ENCODE measurements around the gene FBN1.

The FBN1 gene

DNA sequence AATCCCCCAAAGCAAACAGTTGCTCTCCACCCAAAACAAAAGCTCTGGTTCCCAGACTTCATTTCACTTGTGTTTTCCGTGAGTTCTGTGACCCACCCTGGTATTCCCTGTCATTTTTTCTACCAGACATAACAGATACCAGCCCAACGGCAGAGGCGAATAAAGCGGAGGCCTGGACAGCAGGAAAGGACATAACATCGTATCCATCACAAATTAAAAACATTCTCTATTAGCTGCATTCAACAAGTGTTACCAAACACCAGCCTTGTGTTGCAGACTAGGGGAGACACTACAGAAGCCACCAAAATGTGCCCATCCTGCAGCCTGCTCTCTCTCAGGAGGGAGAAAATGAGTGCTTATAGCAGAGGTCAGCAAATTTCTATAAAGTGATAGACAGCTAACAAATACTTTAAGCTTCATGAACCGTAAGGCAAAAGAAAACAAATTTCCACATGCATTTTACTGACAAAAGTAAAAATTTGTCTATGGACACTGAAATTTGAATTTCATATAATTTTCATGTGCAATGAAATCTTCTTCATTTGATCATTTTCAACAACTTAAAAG is 7.1 kb upstream of the FBN1 start:
- DNase-seq (ENCODE audit: low read depth in 3 of 3), result no peak

DNA sequence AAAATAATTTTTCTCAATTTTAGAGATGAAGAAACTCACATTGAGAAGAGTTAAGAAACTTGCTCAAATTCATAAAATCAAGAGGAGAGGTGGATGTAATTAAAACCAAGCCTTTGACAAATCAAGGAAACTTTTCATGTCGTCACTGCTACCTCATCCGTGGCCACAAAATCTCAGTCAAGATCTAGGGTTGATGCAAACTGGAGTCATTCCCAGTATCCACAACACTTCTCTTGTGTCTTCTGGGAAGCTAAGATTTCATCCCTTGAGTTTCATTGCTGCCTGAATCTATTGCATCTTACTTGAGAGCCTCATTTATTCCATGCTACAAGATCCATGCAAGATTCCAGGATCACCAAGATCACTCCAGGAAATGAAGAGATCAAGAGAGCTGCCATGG is 5.4 kb upstream of the FBN1 start:
- no peak for DNase-seq (ENCODE audit: low read depth in 3 of 3)

- DNase-seq (ENCODE audit: low read depth in 3 of 3), result no peak
Measured at GRCh38 chr15:48647962-48648361, 2.5 kb upstream of the FBN1 start.

GRCh38 chr15:48646331-48646730 is 822 bp upstream of the FBN1 start:
- no peak for DNase-seq (ENCODE audit: low read depth in 3 of 3)

DNA sequence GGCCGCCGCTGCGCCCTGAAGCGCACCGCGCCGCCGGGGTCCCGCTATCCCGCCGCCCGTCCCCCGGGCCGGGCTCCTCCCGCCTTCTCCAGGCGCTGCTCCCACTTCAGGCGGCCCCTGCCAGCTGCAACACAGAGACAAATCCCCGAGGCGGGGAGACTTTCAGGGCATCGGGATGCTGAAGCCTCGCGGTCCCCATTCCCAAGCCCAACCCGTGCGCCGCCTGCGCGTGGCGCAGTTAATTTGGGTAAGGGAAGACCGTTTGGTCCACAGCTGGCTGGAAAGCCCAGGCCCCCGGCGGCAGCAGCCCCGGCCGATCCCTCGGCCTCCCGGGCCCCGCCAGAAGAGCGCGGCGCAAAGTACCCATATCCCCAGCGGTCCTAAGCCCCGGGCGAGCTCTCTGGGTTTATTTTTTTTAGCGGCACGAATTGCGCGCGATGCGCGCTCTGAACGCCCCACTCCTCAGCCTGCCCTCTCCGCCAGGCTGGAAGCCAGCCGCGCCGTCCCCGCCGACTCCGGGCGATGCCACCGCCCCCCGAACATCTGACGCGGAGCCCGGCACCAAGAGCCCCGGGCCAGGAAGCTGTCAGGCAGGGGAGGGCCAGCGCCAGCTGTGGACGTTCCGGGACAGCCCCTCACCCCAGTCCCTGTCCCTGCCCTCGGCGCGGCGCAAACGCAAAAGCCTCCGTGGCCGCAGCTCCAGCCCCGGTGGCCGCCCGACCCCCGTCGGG is 517 bp downstream of the FBN1 start:
- DNase-seq (ENCODE audit: low read depth in 3 of 3), result peak in 1 of 3 experiments; percentile 1

DNA sequence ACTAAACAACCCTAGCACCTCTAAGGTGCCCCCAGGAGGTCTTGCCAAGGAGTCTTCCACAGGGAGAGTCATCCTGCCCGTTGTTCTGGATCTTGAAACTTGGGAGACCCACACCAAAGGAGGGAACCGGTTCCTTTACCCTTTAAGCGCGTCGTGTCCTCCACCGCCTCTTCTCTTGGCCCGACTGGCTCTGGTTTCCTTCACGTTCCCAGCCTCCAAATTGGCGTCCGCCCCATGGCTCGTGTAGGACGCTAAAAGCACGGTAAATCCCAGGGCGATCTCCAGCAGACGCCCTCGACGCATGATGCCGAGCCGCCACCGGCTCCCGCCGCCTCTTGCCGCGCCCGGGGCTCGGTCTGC is 1.1 kb downstream of the FBN1 start:
- peak in 1 of 3 experiments; percentile 2 for DNase-seq (ENCODE audit: low read depth in 3 of 3)

GRCh38 chr15:48643776-48644466 is 1.6 kb downstream of the FBN1 start:
- no peak for DNase-seq (ENCODE audit: low read depth in 3 of 3)

GRCh38 chr15:48643206-48643605 is 2.3 kb downstream of the FBN1 start:
- DNase-seq (ENCODE audit: low read depth in 3 of 3), result no peak

- DNase-seq (ENCODE audit: low read depth in 3 of 3), result no peak
Measured at GRCh38 chr15:48642795-48643194, 2.7 kb downstream of the FBN1 start.

DNA sequence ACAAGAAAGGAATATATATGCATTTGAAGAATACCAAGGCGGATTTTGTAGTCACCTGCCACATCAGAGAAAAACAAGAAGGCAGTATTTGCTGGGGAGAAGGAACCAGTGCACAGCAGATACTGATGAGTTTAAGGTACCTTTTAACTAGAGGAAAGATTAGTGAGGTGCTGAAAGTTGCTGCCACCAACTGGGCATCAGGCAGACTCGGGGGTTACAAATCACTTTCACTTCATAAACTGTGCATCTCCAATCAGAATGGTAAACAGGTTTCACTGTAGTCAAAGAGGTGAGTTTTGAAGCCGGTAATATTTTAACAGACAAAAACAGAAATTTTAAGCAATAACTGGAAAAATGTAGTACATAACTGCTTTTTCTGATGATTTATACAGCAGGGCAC is 4.1 kb downstream of the FBN1 start:
- no peak for DNase-seq (ENCODE audit: low read depth in 3 of 3)

- no peak for DNase-seq (ENCODE audit: low read depth in 3 of 3)
Measured at GRCh38 chr15:48638963-48639362, 6.5 kb downstream of the FBN1 start.

DNA sequence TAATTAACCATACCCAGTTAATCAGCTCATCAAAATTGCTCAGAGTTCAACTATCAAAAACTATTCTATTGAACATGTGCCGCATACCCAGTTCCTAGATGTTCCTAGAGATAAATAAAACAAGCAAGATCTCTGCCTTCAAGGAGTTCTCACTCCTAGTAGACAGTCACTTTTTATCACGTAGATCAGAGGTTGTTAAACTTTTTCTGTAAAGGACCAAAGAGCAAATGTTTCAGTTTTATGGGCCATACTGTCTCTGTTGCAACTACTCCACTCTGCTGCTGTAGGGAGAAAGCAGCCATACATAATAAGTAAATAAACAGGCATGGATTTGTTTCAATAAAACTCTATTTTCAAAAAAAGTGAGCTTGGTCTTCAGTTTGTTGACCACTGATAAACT is 7.9 kb downstream of the FBN1 start:
- DNase-seq (ENCODE audit: low read depth in 3 of 3), result no peak

DNA sequence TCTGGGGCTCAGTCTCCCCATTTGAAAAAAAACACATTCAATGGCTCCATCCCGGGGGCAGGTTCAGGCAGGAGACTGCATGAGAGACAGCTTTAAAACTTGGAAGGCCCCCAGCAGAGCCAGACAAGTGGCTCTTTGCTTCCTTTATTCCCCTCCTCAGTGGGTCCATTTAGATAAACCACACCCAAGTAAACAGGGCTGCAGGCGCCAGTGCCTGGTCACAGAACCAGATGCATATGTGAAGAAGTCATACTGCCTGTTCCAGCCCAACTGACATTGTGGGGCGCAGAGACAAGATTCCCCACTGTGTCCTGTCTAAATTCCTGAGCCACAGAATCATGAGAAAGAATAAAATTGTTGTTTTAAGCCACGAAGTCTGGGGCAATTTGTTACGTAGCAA is 9.0 kb downstream of the FBN1 start:
- no peak for DNase-seq (ENCODE audit: low read depth in 3 of 3)

- DNase-seq (ENCODE audit: low read depth in 3 of 3), result no peak
Measured at GRCh38 chr15:48634893-48635292, 10.6 kb downstream of the FBN1 start.

- no peak for DNase-seq (ENCODE audit: low read depth in 3 of 3)
Measured at GRCh38 chr15:48634096-48634495, 11.4 kb downstream of the FBN1 start.

GRCh38 chr15:48632651-48633050 is 12.9 kb downstream of the FBN1 start:
- DNase-seq (ENCODE audit: low read depth in 3 of 3), result no peak

DNA sequence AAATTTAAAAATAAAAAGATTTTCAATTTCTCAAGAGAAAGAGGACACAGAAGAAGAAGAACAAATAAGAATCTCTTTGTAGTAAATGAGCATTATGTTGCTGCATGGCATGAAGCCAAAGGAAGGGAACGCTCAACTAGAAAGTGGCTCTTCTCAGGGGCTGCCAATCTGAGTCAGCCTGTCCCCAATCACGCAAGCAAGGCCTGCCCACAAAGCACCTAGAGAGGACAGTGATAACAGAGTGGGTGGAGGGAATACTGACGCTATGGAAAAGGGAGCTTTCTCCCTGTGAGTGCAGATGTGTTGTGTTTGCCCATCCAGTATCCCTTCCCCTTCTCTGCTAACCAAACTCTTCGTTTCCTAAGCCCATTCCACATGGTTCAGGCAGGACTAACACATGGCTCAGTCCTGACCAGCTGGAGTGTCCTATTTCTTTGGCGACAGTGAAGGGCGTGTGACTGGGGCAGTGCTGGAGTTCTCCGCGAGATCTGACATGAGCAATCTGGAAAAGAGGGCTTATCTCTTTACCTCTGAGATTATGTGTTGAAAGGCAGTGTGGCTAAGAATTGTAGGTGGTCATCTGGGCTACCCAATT is 14.2 kb downstream of the FBN1 start:
- DNase-seq (ENCODE audit: low read depth in 3 of 3), result no peak

DNA sequence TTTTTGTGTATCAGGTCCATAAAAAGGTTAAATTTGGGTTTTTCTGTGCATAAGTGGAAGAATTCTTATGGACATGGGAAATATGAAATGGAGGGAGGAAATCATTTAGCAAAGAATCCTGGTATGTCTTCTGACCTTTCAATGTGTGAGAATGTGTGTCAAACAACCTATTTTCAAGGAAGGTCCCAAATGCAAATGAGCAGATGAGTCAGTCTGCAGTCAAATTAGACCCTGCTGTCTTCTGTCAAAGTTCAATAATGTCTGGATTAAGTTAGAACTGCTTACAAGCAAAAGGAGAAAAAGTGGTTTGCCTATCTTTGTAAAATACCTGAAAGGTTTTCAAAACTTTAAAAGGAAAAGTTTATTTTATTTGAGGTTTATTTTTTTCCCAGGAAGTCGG is 15.3 kb downstream of the FBN1 start:
- DNase-seq (ENCODE audit: low read depth in 3 of 3), result no peak

DNA sequence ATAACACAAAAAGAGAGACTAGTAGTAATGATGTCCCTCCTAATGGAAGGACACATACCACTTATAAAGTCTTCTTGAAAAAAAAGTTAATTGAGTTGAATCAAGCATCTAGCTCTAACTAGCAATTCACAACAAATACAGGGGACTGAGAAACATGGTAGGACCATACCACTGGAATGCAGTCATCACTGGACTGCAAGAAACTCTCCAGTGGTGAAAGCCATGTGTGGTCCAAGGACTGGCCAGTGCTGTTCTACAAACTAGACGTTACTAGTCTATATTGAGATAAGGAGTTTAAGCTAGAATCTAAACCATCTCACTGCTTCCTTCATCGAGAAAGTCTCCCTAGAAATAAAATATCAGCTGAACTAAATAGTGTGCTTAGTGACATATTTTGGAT is 16.7 kb downstream of the FBN1 start:
- no peak for DNase-seq (ENCODE audit: low read depth in 3 of 3)

DNA sequence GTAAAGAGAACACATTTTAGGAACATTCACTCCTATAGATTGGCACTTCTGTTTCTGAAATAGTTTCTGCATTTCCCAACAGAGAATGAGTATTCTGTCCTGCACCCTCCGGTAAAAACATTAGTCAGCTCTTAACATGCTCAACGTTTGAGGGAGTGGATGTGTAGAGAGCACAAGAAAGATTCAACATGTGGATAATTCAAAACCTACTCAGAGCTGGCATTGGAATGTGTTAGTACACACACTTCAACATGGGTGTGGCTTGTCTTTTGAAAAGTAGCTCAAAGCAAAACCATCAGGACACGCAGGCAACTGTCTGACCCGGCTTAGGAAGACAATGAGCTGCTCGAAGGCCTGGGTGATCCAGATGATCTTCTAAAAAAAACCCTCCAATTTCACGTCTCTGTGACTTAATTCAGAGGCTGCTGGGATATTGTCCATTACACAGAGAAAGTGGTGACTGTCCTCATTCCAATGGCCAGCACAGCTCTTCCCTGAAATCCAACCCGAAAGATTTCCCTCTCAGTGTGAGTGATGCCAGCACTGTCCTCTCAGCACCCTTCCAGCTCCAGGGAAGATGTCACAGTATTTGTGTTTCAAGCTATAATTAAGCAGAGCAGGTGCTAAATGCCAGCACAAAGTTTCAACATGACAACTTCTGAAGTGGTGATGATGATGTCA is 18.1 kb downstream of the FBN1 start:
- no peak for DNase-seq (ENCODE audit: low read depth in 3 of 3)

DNA sequence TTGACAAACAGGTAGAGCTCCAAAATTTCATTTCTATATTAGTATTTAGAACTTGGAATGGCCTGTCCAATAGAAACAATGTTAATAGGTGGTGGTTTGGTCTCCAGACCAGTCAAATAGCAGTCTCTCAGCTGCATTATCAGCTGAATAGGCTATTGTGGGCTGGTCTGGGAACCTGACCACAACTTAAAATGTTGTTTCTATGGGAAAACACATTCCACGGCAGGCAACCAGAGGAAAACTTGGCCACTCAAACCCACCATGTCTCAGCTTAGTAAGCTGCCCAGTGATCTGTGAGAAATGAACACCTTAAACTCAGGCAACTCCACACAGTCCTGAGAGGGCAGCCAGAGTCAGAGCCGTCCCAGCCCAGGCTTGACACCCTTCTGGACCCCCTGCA is 20.4 kb downstream of the FBN1 start:
- DNase-seq (ENCODE audit: low read depth in 3 of 3), result no peak

GRCh38 chr15:48624700-48625099 is 20.8 kb downstream of the FBN1 start:
- no peak for DNase-seq (ENCODE audit: low read depth in 3 of 3)
